GM18508 (cell line): Measurements from ENCODE around the gene FNBP1L.

Experiments
- ATAC-seq: cut with Tn5 transposase; IDR thresholded peaks from one replicate; pipeline ENCODE4 v1.9.1; 2021; ENCODE audit warnings: moderate number of reproducible peaks; ENCODE audit not compliant: insufficient read depth, unreplicated experiment

Gene FNBP1L

DNA sequence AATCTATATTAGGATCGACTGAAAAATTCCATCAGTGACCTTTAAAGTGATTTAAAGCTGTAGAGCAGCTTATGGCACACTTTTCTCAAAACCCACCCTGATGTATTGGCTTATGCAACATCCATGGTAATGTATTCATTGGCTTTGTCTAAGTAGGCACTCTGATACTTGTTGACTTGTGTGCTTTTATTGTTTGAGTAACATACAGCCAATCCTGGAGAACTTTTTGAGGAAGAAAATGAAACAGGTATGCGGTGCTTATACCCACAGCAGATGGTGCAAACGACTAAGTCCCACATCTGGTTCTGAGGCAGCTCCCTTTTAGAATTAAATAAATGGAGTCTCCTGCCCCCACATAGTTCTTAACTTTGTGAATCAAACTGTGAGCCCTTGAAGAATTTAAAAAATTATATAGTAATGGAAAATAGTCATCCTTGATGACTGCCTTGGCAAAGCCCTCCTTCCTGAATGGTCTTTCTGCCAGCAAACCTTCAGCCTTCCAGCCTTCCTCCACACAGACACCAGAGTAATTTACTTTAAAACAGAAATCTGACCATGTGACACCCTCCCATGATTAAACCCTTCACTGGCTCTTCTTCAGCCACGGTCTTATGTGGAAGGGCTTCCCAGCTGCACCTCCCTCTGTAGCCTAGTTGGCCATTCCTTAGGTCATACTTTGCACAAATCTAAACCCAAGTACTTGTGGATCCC, 117.7 kb downstream of the FNBP1L start:
- no peak for ATAC-seq

DNA sequence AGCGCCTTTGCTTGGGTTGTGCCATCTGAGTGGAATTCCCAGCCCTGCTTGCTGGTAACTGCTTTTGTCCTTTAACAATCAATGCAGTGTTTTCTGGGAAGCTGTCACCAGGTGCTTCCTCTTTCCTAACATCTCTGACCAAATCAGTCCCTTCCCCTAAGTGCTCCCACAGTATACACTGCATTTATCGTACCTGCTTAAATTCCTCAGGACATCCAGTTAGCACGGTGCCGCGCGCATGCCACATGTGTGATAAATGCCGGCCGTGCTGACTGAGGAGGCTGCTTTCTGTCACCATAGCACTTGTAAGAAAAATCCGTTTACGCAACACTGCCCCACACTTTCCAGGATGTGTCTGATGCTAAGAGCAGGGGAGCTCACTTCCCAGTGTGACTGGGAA, 118.3 kb downstream of the FNBP1L start:
- ATAC-seq, result no peak

DNA sequence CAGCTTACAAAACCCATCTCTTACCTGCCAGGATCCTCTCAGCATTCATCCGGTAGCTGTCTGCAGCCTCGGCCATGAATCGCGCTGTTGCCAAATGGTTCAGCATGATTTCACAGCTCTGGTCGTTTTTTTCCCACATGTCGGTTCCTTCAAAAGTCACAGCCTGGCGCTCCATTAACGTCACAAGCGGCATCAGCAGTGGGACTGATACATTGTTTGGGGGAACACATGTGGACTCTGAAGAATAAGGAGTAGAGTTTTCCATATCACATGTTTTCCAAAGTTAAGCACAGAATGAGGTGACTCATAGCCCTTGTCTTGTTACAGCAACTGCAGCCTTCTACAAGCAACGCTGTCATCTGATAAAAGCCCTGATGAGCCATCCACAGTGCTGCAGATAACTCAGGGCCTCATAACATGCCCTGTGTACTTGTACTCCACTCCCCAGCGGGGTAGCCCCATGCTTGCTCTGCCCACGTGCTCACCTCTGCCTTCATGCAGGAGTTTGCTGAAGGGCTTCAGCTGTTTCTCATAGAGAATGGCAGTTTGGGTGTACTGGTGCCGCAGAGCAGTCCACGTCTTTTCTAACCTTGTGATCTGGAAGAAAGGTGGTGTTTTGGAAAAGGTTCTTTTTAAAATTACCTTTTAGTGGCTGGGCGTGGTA, 119.5 kb downstream of the FNBP1L start:
- no peak for ATAC-seq

DNA sequence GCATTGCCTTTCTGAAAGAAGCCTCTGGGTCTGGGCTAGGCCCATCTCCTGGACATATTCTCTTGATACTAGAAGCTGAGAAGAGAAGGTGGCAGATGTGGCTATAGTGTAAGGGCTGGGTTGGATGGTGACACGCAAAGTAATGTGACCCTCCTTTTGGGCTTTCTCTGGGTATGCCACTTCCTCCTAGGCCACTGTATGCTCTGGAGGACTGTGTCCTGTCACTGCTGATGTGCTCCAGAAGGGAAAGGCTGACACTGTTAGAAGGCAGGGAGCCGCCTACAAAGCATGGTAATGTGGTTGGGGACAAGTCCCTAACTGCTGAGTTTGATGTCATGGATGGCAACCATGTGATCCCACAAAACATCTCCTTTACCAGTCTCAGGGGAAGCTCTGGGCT, 121.6 kb downstream of the FNBP1L start:
- ATAC-seq, result no peak

DNA sequence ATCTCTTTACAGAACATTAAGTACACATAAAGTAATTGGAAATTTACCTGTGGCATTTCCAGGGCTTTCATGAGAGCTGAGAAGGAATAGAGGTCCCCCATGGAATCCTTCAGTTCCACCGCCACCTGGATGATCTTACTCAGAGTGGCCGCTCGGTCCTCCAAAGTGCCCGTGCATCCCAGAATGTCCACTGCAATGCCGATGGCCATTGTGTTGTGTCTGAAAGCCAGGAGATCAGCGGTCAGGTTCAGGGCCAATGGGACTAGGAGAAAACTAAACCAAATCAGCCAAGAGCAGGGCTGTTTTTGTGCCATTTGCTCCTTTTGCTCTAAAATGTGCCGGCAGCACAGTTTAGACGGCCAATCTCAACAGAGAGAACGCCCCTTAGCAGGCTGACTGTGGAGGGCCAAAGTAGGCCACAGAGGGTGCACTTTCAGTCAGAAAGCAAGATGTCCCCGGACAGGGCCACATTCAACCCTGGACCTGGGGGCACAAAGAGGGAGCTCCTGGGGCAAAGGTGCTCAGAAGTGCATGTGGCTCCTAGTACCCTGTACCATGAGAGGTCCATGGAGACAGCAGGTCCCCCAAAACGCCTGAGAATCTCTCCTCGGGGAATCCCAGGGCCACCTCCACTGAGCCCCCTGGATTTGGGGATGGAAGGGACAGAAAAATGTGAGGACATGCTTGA, 123.8 kb downstream of the FNBP1L start:
- no peak for ATAC-seq

DNA sequence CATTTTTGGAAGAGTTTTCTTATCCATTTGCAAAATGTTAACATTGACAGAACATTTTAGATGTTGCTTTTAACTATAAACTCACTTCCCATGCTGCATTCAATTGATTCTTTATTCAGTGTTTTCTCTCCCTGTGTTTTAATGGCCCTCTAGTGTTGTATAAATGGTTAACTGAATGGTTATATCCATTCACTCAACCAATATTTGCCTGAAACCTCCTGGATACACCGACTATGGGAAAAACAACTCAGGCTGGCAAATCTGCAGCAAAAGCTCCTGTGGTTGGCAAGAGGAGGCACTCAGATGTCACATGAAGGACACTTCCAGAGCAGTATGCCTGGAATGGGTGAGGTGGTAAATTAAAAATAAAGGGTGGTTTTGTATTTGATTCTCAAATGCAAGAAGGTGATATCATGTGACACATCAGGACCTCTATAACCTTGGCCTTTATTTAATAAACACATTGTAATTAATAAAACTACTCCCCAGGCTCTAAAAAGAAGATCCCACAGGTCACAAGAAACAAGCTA, 126.1 kb downstream of the FNBP1L start:
- ATAC-seq, result no peak

DNA sequence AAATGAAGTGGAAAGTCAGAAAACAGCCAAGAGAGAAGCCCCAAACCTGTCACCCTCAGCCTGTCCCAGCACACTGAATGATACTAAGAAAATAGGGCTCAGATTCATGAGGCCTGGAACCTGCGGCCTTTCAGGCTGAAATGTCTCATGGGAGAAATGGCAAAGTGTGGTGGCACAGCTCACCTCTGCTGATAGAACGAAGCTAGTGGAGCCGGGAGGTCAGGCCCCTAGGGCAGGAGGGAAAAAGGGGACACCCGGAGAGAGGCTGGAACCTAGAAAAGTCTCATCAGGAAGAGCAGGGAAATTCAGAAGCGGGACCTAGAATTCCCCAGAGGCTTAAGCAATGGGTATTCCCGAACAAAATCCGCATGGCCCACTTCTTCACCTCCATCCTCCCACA, 126.6 kb downstream of the FNBP1L start:
- ATAC-seq, result no peak

DNA sequence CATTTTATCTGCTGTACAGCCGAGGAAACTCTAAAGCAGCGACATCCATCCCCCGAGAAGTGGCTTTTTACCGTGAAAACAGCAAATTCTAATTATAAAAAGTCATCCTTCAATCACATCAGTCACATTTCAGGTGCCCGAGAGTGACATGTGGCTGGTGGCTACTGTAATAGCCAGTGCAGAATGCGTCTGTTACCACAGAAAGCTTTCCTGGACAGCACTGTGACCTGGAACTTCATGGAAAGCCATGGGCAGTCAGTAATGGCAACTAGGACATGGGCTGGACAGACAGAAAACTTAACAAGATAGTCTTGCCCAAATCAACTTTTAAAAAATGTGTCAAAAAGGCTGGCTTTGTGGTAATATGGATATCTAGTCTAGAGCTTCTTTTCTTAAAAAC, 127.1 kb downstream of the FNBP1L start:
- ATAC-seq, result no peak

DNA sequence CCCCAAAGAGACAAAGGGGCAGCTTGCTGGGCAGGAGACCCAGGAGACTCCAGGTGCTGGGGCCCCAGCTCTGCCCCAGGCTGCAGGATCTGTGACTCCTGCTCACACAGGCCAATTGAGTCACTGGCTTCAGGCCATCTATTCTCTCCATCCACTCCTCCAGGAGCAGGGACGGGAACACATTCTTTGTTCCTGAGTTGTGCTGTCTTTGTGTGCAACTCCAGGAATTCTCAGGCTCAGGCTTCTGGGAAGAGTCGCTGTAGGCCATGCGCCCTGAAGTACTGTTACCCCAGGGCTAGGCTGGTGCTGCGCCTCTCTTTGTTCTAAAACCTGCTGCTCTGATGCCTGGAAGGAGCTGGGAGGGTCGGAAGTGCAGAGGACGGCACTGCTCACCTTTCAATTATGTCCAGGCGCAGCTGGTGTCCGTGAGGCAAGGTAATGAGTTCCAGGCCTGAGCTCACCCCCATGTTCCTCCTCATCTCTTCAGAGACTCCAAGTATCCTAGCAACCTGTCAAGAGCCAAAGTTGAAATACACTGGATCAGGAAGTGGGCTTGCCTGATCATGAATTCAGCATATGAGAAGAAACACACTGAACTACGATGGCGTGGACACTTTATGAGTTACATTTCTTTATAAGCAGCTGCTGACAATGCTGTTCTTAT, 127.8 kb downstream of the FNBP1L start:
- ATAC-seq, result no peak

DNA sequence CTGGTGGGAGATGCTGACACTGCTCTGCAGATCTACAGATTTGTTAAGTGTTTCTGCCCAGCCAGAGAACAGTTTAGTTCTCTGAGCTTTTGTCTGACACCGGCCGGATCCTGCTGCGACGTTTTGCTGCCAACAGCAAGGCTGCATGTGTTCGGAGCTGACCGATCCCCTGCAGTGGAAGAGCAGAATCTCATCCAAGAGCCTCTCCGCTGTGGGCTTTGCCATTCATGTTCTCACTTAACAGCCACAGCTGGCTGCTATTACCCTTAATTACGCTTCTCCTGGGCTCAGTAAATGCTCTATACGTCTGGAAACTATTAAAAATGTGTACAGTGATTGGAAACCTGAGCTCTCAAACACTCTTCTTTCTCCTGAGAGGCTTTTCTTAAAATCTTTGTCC, 128.4 kb downstream of the FNBP1L start:
- ATAC-seq, result no peak

DNA sequence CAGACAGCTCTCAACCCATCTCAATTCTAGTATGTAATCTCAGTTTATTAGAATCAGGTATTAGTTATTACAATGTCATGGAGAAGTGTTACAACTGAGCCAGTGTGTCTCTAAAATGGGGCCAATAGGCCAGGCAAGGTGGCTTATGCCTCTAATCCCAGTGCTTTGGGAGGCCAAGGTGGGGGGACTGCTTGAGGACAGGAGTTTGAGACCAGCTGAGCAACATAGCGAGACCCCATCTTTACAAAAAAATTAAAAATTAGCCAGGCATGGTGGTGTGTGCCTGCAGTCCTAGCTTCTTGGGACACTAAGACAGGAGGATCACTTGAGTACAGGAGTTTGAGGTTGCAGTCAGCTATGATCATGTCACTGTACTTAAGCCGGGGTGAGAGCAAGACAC, 128.8 kb downstream of the FNBP1L start:
- ATAC-seq, result no peak

DNA sequence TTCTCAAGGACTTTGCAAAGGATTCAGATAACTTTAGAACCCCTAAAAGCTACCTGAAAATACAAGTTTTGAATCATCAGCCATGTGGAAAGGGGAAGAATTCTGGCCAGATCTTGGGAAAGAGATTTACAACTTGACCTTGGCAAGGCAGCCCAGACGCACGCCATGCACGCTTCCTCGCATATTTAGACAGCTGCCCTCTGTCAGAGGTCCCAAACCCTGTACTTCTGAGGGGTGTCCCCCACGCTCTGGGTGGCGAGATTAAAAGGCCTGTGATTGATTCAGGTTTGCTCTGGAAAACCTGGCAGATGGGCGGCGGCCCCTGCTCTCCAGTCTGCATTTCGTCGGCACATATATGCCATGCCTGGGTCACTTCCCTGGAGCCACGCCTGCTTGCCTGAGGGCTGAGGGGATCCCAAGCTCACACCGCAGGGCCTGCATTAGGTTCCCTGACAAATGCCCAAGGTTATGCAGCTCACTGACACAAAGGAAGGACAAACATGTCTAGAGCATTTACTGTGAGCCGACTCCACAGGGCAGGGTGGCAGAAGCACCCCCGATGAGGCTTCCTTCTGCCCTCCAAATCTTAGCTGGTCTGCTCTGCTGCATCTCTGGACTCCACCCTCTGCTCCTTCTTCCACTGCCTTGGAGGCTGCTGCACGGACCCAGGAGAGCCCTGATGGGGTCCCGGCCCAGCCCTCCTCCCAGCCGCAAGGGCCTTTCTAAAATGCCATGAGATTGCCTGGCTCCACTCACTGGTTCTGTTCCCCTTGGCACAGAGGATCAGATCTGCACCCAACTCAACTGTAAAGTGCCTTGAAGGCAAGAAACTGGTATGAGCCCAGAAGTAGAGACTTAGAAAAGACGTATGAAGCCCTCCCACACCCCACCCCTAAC, 129.9 kb downstream of the FNBP1L start:
- no peak for ATAC-seq

DNA sequence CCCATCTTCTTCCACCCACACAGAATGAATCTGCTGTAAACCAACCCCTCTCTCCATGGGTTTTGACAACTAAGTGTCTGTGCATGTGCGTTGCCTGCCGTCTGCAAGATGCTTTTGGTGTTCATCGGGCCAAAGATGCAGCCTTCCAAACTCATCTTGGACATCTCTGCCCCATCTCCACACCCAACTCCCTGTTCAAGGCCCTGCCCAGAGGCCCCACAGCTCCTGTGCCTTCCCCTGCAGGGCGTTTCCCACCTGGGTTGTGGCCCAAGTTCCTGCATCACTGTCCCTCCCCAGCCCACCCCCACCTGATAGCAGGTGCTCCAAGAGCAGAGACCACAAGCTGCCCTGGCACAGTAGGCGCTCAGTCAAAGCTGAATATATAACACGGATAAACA, 130.5 kb downstream of the FNBP1L start:
- no peak for ATAC-seq

DNA sequence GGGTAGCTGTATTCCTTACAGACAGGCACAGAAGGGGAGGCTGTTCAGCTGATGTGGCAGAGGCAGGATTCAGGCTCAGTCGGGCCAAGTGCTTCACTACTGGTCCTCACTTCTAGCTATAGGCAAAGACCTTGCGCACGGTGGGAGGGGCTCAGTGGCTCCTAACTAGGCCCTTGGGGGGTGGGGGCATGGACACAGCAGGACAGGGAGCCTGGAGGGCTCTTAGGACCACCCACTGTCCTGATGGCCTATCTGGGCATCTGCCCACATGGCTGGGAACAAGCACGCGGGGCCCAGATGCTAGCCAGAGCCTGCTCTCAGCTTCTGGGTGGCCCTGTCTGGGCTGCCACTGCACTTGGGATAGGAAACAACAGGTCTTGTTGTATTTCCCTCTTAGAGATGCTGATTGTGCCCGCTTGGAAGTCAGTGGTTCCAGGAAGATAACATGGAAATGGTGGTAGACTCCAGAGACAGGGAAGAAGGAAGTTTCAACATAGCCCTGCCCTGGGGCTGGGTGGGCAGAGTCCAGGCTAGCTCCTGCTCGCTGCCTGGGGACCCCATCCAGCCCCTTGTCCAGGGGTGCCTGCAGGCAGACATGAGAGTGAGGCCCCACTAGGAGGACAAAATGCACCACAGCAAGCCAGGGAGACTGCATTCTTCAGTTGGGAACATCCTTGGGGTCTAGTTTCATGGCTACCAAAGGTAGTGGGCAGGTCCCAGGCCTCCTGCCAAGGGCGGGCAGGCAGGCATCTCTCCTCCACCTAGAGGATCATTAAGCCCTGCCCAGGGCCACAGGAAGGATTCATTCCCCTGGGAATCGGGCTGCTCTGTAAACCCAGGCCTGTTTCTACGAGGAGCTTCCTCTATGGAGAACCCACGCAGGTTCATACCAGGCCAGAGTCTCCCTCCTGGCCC, 131.2 kb downstream of the FNBP1L start:
- ATAC-seq, result no peak

DNA sequence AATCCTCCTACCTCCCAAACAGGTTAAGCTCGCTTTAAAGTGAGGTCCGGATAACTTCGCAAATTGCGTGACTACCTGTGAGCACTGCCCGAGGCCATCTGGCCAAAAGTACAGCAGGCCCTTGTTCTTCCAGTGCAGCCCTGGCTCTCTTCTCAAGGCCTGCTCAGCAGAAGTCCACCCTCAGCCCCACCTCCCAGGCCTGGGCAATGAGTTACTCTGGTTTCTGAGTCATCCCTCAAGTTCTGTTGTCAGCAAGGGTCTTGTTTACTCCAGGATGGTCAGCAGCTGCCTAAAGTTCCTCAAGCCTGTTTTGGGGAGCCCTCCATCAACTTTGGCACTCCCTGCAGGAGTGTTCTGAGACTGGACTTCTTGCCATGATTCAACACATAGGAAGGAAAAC, 132.0 kb downstream of the FNBP1L start:
- no peak for ATAC-seq

DNA sequence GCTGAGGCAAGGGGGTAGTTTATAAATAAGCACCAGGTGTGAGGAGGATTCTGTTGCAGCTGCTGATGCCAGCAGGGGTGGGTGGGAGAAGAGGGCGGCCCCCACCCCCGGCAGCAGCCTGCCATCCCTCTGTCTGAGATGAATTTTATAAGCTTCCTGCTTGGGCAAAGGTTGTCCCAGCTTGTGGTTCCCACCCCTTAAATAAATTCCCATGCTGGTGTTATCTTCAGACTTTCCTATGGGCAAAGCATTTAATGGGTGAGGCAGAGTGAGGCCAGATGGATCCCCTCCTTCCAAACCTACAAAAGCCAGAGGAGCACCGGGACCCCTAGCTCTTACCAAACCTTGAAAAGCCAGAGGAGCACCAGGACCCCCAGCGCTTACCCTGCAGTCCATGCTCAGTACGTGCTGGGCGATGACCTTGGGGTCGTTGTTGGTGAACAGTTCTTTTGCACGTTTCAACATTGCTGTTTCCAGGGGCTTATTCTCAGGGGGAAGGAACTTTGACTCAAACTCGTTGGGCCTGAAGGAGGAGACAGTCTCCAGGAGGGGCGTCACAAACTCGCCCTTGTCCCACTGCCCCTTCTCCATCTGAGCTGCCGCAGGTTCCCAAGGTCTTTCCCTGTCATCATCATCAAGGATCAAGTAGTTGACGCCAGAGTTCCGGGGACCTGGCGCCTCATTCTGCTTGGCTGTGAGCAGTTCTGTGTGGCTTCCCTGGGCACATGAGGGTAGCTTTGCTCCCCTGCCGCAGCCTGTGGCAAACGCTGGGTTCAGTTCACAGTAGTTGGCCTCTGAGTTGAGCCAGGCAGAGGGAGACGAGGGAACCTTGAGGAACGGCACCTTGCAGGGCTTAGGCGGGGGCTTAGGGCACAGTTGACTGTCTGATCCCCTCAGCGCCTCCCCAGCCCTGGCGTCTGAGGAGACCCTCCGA, 134.3 kb downstream of the FNBP1L start:
- ATAC-seq, result no peak

DNA sequence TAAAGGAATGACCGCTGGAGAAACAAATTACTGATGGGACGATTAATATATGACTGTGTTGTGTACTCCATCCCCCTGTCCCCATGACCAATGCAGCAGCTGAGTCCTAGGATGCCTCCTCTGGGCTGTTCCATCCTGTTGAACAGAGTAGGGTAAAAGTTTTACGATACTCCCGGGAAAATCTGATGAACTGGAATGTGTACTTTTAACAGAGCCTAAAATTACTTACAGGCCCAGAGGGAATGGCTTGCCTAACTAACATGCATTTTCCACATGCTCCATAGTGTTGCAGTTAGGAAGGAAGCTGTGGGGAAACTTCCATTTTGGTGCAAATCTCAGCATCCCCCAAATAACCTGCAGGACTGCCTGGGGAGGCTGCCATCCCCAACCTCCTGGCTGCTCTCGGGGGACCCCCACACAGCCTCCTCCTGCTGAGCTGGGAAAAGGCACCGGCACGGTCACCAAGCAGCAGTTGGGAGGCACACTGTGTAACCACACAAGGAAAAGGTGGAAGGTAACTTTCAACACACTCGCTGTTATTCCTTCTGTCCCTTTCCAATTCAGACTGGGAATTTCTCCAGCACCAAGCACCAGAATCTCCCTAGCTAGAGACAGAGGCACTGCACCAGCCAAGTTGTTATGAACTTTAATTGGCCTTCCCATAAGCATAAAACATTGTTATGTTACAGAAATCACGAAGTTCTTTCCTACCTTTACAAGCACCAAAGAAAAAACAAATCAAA, 136.5 kb downstream of the FNBP1L start:
- no peak for ATAC-seq
